ENCODE results near the gene SMIM21. TPM values are rescaled to one million over a fixed set of nuclear protein-coding genes. Genes with fewer than 3 reads are reported as not detected.

Gene SMIM21
- total RNA-seq, 4 donors from 2014 or later: not detected

DNA sequence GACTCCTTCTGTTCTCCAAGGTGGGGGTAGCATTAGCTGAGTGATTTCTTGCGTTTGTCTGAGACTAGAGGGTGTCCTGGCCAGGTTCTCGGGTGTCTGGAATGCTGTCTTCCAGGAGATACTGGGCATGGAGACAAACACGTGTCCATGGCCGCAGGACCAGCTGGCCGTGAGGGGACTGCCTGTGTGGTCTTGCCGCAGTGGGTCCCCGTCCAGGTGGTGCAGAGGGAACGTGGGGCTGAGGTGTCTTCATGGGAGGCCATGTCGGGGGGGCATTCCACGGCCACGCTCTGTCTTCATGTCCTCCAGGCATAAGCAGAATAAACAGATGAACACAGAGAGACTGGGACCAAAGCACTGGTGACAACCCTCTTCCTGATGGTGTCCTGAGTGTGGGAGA lies 66.6 kb downstream of the SMIM21 start:
- Histone ChIP-seq H3K4me3 (no peak overlapping the region), H3K4me1 (no peaks in the 10 kb centered on the region), H3K27me3 (peaks cover 11 to 19% (median 19%) of the 10 kb centered on the region in 3 donors), H3K9me3 (no peaks in the 10 kb centered on the region), H3K27ac (no peak overlapping the region), H3K36me3 (no peaks in the 10 kb centered on the region)
- in situ Hi-C loops (cut with MboI; ENCODE audit: low sequenced_read_pairs in 4 of 4) (no loop called here), intact Hi-C loops (cut with DNase I; ENCODE audit: low total_unique reads) (no loop called here)
- DNase-seq (no peak), ATAC-seq (no peak)
- TF ChIP-seq POLR2A (IDR thresholded peaks at IDR 0.05): no peak
- no peak for TF ChIP-seq CTCF (IDR thresholded peaks at IDR 0.05 in 4 of 5, conservative IDR thresholded peaks at IDR 0.05 in 1 of 5)

DNA sequence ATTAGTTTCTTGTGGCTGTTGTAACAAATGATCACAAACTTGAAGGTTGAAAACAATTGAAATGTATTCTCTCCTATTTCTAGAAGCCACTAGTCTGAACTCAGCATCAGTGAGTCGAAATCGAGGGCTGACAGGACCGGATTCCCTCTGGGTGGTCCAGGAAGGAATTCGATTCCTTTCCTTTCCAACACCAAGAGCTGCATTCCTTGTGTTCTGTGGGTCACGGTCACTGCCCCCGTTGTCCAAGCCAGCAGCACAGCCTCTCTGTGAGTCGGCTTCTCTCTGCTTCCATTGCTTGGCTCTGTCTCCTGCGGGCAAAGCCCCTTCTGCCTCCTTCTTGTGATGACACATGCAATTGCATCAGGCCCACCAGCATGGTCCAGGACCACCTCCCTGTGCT lies 67.3 kb downstream of the SMIM21 start:
- ATAC-seq (no peak), DNase-seq (no peak)
- Histone ChIP-seq H3K4me3 (no peak overlapping the region), H3K36me3 (no peaks in the 10 kb centered on the region), H3K9me3 (no peaks in the 10 kb centered on the region), H3K27me3 (peaks cover 11 to 19% (median 19%) of the 10 kb centered on the region in 3 donors), H3K4me1 (no peaks in the 10 kb centered on the region), H3K27ac (no peak overlapping the region)
- TF ChIP-seq POLR2A (IDR thresholded peaks at IDR 0.05) (no peak), CTCF (IDR thresholded peaks at IDR 0.05 in 4 of 5, conservative IDR thresholded peaks at IDR 0.05 in 1 of 5) (no peak)
- in situ Hi-C loops (cut with MboI; ENCODE audit: low sequenced_read_pairs in 4 of 4) (no loop called here), intact Hi-C loops (cut with DNase I; ENCODE audit: low total_unique reads) (no loop called here)

Other genes with a start within 250 kb of the SMIM21 start
- gene PTGR3, start 218.6 kb downstream of the SMIM21 start, total RNA-seq: 10 to 100 TPM; 25.7 to 34.0 (median 29.9) TPM
- gene TSHZ1, start 216.9 kb downstream of the SMIM21 start, total RNA-seq: 1 to 10 TPM; 5.9 to 7.9 (median 7.6) TPM

All from gastrocnemius medialis (tissue), 4 donors.